A673 (cell line): ENCODE data around the gene RASA3. TPM values are rescaled to one million over a fixed set of nuclear protein-coding genes. Genes with fewer than 3 reads are reported as not detected.
"Not testable (repeated sequence)": the region's sequence is repeated elsewhere in the genome, so short reads cannot be mapped to it uniquely, and the experiment has no call there.

Source experiments
- BruUV-seq: library from RNA; stranded (reverse); fragments of 400-500 nt; replicated peaks from 2 replicates; lab custom pipeline; 2021; lab: Mats Ljungman, UMichigan
- CTCF ChIA-PET: fragments of 300-600 bp; sonication (Branson Sonifier 250); formaldehyde crosslinking; loops from one replicate; lab custom pipeline; 2022; ENCODE audit warnings: antibody characterized with exemption; lab: Charles Lee
- POLR2A ChIA-PET: fragments of 300-600 bp; sonication (Branson Sonifier 250); formaldehyde crosslinking; loops from one replicate; lab custom pipeline; 2022; ENCODE audit warnings: antibody characterized with exemption; ENCODE audit not compliant: low non-redundant PET; lab: Charles Lee
- DNase-seq: peaks from one replicate; pipeline ENCODE4 v3.0.0-alpha.2; 2015; ENCODE audit warnings: low spot score
- H3K27ac ChIP-seq: fragments of 200-600 bp; sonication (generic); 2 replicates; pipeline ENCODE4 v1.5.1; 2016; ENCODE audit warnings: mixed run types, low read depth, mild to moderate bottlenecking, mixed read lengths, antibody characterized with exemption, low read length; ENCODE audit not compliant: poor library complexity, severe bottlenecking
- H3K27me3 ChIP-seq: fragments of 200-600 bp; sonication (generic); replicated peaks from 2 replicates; pipeline ENCODE4 v1.6.1; 2017; ENCODE audit warnings: mixed run types, low read depth, mild to moderate bottlenecking, mixed read lengths, antibody characterized with exemption, low read length; ENCODE audit not compliant: insufficient read depth, poor library complexity
- H3K36me3 ChIP-seq: fragments of 200-600 bp; sonication (generic); 2 replicates; pipeline ENCODE4 v1.6.1; 2016; ENCODE audit warnings: mixed run types, mild to moderate bottlenecking, mixed read lengths, antibody characterized with exemption, low read length; ENCODE audit not compliant: insufficient read depth, poor library complexity, severe bottlenecking
- H3K4me1 ChIP-seq: fragments of 200-600 bp; sonication (generic); 2 replicates; pipeline ENCODE4 v1.6.1; 2017; ENCODE audit warnings: mixed run types, mild to moderate bottlenecking, mixed read lengths, antibody characterized with exemption, low read length; ENCODE audit not compliant: insufficient read depth, poor library complexity, severe bottlenecking
- H3K4me3 ChIP-seq: fragments of 200-600 bp; sonication (generic); 2 replicates; pipeline ENCODE4 v1.5.1; 2016; ENCODE audit warnings: low read depth, mixed run types, mild to moderate bottlenecking, mixed read lengths, low read length; ENCODE audit not compliant: poor library complexity, severe bottlenecking
- H3K9me3 ChIP-seq: fragments of 200-600 bp; sonication (generic); 2 replicates; pipeline ENCODE4 v1.6.1; 2016; ENCODE audit warnings: mixed run types, low read depth, mild to moderate bottlenecking, mixed read lengths, antibody characterized with exemption, low read length; ENCODE audit not compliant: poor library complexity, severe bottlenecking
- CTCF ChIP-seq: fragments of 300-800, 200-600 bp; sonication (generic); conservative IDR thresholded peaks from 2 replicates; pipeline ENCODE4 v1.5.1; 2017; ENCODE audit warnings: low read depth, mild to moderate bottlenecking, antibody characterized with exemption, low read length, moderate library complexity, mixed read lengths
- EZH2 ChIP-seq: fragments of 200-600 bp; sonication (generic); IDR thresholded peaks from 2 replicates; pipeline ENCODE4 v1.6.1; 2017; ENCODE audit warnings: borderline replicate concordance, low read depth, mild to moderate bottlenecking, mixed read lengths, antibody characterized with exemption, low read length; ENCODE audit not compliant: poor library complexity, severe bottlenecking
- intact Hi-C: fragments of 100-400 bp; cut with micrococcal nuclease; formaldehyde crosslinking; loops from one replicate; pipeline ENCODE4 v1.10.0; 2022; ENCODE audit not compliant: unreplicated experiment
- total RNA-seq: library from RNA; stranded (reverse); gene quantifications from 2 replicates; pipeline ENCODE4 v1.2.3, GENCODE V29; 2021

The RASA3 gene
- total RNA-seq, 1 experiment from 2014 or later: 22.1 TPM

GRCh38 chr13:114149774-114150740 is 17.6 kb upstream of the RASA3 start:
- POLR2A ChIA-PET: no interaction called here
- BruUV-seq: no TSS peak
- intact Hi-C loops: no loop called here
- Histone ChIP-seq H3K36me3 (no peaks in the 10 kb centered on the region), H3K27me3 (no peaks in the 10 kb centered on the region), H3K27ac (no peak overlapping the region), H3K4me3 (no peak overlapping the region), H3K4me1 (no peaks in the 10 kb centered on the region), H3K9me3 (no peaks in the 10 kb centered on the region)
- CTCF ChIA-PET: no interaction called here
- DNase-seq: no peak
- no peak for TF ChIP-seq CTCF
- no peak for TF ChIP-seq EZH2

GRCh38 chr13:114148886-114149285 is 16.5 kb upstream of the RASA3 start:
- H3K4me3 ChIP-seq, H3K27me3 ChIP-seq, H3K36me3 ChIP-seq, CTCF ChIA-PET, BruUV-seq, POLR2A ChIA-PET, H3K9me3 ChIP-seq, DNase-seq, H3K27ac ChIP-seq, intact Hi-C loops, H3K4me1 ChIP-seq: not testable (repeated sequence)

- no peak overlapping the region for H3K4me3 ChIP-seq
- no peaks in the 10 kb centered on the region for H3K36me3 ChIP-seq
- ChIA-PET CTCF (no interaction called here), POLR2A (no interaction called here)
- intact Hi-C loops: no loop called here
- no peak overlapping the region for H3K27ac ChIP-seq
- no peak for DNase-seq
- no peaks in the 10 kb centered on the region for H3K4me1 ChIP-seq
- no peaks in the 10 kb centered on the region for H3K27me3 ChIP-seq
- no TSS peak for BruUV-seq
- H3K9me3 ChIP-seq: no peaks in the 10 kb centered on the region
- TF ChIP-seq CTCF: no peak
- TF ChIP-seq EZH2: no peak
Measured at GRCh38 chr13:114148521-114148855, 16.1 kb upstream of the RASA3 start.
